HG02981 (cell line): ENCODE data around the gene OGFR.

Experiments
- ATAC-seq: cut with Tn5 transposase; IDR thresholded peaks from one replicate; pipeline ENCODE4 v1.9.1; 2021; ENCODE audit warnings: mild to moderate bottlenecking, moderate library complexity; ENCODE audit not compliant: unreplicated experiment

Gene OGFR

DNA sequence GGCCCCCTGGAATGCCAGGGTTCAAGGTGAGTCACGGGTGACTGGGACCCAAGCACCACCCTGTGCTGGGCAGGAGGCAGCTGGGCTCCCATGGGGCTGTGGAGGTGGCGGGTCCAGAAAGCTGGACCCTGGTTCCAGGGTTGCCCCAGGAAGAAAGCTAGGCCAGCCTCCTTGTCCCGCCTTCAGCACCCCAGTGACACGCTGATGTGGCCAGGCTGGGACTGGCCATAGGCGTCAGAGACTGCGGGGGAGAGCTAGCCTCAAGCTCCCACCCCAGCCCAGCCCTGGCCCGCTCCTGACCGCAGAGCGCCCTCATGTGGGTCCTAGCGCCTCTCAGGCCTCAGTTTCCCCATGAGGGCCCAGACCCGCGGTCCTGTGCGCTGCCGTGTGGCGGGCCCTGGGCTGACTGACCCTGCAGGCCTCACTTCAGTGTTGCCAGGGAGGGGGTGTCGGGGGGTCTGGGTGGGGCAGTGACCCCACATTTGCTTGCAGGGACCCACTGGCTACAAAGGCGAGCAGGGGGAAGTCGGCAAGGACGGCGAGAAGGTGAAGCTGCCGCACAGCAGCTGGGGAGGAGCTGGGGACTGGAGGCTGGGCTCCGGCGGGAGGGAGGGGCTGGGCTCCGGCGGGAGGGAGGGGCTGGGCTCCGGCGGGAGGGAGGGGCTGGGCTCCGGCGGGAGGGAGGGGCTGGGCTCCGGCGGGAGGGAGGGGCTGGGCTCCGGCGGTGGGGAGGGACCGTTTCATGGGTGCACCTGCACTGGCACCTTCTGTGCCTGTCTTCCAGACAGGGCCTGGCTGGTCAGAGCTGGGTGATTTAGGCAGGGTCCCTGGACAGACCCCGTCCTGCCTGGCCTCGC is 20.1 kb downstream of the OGFR start:
- ATAC-seq = no peak

- no peak for ATAC-seq
These were observed 20.8 kb downstream of the OGFR start for GRCh38 chr20:62825333-62825985.

DNA sequence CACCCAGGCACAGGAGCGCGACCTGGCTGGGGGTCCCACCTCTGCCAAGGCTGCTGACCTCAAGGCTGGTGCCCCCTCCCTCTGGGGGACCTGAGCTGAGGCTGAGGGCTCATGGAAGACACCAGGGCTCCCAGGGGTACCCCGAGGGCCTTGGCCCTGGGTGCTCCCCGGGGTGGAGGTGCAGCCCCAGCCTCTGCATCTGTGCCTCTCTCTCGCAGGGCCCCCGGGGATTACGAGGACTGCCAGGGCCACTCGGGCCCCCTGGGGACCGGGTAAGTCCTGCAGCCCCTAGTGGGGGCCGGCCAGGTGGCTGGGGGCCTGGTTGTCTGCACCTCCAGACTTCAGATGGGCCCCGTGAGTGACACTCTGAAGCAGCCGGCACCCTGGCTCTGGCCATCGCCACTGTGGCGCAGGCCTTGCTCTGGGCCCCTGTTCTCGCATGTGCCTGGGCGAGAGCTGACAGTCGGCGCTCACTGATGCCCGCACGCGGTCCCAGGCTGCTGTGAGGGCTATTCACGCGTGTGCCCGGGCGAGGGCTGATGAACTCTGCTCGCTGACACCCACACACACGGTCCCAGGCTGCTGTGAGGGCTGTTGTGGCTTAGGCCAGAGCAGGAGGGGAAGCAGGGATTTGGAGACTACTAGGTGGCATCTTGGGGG is 21.5 kb downstream of the OGFR start:
- ATAC-seq = no peak

DNA sequence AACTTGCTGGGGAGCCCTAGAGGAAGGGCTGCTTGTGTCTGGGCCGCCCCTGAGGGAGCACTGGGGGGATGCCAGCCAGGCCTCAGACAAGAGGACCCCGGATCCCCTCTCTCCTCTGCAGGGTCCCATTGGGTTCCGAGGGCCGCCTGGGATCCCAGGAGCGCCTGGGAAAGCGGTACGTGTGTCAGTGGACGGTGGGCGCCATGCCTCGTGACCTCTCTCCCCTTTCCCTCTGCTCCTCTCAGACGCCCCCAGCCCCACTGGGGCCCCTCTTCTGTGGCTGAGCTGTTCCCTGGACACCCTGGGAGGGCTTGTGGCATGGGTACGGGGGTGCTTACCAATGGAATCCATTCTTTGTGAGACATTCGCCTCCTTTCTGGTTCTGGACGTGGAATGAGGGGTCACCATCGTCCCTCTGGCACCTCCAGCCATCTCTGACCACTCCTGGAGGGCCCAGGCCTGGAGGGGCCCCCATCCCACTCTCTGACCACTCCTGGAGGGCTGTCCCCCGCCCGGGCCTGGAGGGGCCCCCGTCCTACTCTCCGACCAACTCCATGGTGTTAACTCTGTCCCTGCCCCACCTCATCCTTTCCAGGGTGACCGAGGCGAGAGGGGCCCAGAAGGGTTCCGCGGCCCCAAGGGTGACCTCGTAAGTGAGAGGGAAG is 22.1 kb downstream of the OGFR start:
- ATAC-seq = no peak

DNA sequence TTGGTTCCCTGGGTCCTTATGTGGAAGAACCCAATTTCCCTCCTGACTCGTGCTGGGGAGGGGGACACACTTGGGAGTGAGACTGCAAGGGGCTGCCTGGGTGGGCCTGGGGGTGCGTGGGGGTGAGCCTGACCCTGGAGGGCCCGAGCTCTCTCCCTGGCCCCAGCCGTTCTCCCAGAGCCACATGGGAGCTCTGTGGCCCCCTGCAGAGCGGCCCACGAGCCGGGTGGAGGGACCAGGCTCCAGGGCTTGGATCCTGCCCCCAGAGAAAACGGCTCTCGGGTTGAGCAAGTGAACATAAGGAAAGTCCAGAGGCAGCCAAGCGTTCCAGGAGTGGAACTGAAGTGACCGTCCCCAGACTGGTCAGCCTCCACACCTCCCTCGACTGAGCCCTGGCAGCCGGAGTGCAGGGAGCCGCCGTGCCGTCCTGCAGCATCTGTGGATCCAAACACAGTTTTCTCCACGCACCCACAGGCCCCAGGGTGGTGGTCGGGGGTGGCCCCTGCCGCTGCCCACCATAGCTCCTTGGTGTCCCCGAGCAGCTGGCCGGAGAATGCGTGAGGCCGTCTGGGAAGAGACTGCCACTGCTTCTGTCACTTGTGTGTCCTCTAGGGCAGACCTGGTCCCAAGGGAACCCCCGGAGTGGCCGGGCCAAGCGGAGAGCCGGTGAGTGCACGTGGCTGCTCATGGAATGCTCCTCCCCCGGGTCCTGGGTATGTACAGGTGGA is 22.8 kb downstream of the OGFR start:
- no peak for ATAC-seq

GRCh38 chr20:62828051-62828450 is 23.4 kb downstream of the OGFR start:
- ATAC-seq = no peak

- ATAC-seq = no peak
These were observed 24.0 kb downstream of the OGFR start for GRCh38 chr20:62828511-62829230.

DNA sequence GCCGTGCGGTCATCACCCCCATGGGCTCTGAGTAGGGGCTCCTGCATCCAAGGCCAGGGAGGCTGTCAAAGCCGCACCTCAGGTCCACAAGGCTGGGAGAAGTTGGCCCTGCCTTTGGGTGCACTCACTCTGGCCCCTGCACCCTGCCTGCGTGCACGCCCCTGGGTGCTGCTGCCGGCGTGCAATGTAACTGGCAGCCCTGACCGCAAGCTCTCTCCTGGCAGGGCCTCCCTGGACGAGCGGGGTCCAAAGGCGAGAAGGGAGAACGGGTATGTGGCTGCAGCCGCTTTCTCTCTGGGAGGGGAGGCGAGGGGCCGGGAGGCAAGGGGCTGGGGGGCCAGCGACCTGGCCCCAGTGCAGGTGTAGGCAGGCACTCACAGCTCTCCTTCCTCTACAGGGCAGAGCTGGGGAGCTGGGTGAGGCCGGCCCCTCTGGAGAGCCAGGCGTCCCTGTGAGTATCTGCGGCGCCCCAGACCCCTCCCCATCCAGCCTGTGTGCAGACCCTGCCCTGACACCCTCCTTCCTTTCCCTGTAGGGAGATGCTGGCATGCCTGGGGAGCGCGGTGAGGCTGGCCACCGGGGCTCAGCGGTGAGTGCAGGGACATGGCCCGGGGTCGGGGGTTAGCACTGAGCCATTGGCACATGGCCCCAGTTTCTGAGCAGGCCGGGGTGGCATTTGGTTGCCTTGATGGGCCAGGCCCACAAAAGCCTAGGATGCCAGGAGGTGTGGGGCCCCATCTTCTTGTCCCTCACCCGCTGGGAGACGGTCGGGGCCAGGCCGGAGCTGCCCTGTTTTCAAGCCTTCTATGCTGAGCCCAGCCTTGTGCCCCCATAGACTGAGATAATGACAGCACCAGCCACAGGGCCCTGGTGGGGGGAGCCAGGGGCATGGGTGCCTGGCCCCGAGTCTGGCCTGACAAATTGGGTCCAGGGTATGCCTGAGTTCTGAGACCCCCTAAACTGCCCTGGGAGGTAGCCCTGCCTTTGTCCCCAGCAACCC is 24.9 kb downstream of the OGFR start:
- ATAC-seq = no peak

DNA sequence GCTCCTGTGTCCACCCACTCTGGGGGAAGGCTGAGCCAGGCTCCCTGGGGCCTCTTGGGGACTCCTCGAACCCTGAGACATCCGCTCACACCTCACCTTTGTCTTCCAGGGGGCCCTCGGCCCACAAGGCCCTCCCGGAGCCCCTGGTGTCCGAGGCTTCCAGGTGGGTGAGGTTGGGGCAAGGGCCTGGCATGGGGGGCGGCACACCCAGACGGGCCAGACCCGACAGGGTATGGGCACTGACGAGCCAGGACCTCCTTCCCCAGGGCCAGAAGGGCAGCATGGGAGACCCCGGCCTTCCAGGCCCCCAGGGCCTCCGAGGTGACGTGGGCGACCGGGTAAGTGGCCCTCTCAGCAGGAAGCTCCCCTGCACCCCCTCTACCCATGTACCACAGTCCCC is 25.6 kb downstream of the OGFR start:
- ATAC-seq = no peak

GRCh38 chr20:62830821-62831220 is 26.2 kb downstream of the OGFR start:
- ATAC-seq = no peak

DNA sequence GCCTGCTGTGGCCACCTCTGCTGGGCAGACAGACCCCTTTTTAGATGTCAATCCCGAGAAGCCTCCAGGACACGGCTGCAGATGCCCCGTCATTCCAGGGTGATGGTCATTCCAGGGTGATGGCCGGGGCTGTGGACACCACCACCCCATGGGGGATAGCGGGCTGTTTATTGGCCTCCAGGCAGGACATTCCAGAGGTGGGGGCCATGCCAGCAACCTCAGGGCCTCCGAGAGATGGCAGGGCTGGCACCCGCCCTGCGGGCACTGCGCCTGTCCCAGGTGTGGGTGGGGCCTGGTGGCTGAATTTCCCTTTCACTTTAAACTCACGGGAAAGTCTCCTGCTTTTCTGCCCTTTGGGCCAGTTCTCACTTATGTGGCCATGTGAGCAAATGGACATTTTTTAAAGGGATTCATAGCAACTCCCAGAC is 26.7 kb downstream of the OGFR start:
- no peak for ATAC-seq

- ATAC-seq = no peak
These were observed 27.2 kb downstream of the OGFR start for GRCh38 chr20:62831854-62832211.

DNA sequence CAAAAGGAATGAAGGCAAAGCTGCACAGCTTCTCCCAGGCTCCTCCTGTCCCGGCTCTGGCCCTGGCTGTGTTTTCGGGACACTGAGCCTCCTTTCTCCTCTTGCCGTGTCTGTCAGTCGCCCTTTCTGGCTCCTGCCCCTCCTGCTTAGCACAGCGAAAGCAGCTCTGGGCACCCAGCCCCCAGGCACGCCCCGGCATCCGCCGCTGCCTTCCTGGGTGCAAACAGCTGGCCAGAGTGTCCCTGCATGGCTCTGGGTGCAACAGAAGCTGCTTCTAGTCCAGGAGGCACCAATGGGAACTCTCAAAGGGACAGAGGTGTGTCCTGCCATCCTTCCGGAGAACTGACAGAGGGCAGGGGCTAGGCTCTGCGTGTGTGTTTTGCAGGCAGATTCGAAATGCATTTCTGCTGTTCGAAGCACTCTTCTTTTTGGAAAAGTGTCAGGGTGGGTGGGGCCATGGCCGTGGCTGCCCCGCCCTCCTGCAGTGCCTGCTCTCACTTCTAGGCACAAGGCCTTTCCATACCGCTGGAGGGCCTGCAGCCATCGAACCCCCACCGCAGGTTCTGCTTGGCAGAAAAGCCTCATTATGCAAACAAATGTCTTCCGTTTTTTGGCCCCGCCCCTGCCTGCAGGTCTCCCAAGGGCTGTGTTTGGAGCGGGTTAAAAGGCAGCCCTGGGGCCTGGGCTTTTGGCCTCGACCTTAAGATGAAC is 27.7 kb downstream of the OGFR start:
- ATAC-seq = no peak

DNA sequence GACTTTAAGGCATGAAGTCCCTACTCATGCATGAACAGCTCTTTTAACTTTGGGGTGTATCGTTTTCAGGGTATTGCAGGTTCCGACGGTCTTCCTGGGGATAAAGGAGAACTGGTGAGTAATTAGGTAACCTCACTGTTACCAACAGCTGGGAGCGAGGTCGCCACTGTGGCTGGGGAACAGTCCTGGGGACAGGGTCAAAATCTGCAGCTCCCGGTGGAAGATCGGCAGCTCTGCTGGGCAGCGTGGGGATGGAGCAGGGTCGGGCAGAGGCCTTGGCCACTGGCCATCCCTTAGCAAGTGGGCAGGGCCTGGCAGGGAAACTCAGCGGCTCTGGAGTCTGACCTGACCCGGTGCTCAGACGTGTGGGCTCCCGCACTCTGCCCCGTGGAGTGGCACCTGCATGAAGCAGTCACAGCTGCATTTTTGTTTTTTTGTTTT is 28.3 kb downstream of the OGFR start:
- ATAC-seq = no peak

GRCh38 chr20:62834967-62835730 is 30.5 kb downstream of the OGFR start:
- no peak for ATAC-seq

- no peak for ATAC-seq
These were observed 31.6 kb downstream of the OGFR start for GRCh38 chr20:62835931-62836861.
